GM12801 (cell line): Measurements from ENCODE around the gene ACSL3.

Experiments used
- CTCF ChIP-seq: IDR thresholded peaks from one replicate; pipeline ENCODE4 v1.5.1; 2011; ENCODE audit warnings: control low read depth; ENCODE audit not compliant: insufficient read length; ENCODE audit errors: extremely low read depth

The ACSL3 gene

GRCh38 chr2:222912117-222912516 lies 51.3 kb downstream of the ACSL3 start:
- no peak for TF ChIP-seq CTCF

- TF ChIP-seq CTCF, result no peak
These were observed 51.9 kb downstream of the ACSL3 start for GRCh38 chr2:222912776-222913175.

- TF ChIP-seq CTCF, result no peak
These were observed 54.5 kb downstream of the ACSL3 start for GRCh38 chr2:222915092-222915957.

GRCh38 chr2:222916229-222917197 lies 55.7 kb downstream of the ACSL3 start:
- no peak for TF ChIP-seq CTCF

GRCh38 chr2:222919841-222920526 lies 59.1 kb downstream of the ACSL3 start:
- no peak for TF ChIP-seq CTCF

- TF ChIP-seq CTCF, result no peak
These were observed 59.9 kb downstream of the ACSL3 start for GRCh38 chr2:222920657-222921186.
